NCI-H2171 (cell line): ENCODE results near the gene CSTPP1.
"Not testable (repeated sequence)": the region's sequence is repeated elsewhere in the genome, so short reads cannot be mapped to it uniquely, and the experiment has no call there.

ENCODE experiments used
- DNase-seq: peaks from one replicate; lab custom pipeline; 2025; lab: John Stamatoyannopoulos, UW

The CSTPP1 gene

GRCh38 chr11:47099918-47100315 lies 163.4 kb downstream of the CSTPP1 start:
- DNase-seq, result no peak

DNA sequence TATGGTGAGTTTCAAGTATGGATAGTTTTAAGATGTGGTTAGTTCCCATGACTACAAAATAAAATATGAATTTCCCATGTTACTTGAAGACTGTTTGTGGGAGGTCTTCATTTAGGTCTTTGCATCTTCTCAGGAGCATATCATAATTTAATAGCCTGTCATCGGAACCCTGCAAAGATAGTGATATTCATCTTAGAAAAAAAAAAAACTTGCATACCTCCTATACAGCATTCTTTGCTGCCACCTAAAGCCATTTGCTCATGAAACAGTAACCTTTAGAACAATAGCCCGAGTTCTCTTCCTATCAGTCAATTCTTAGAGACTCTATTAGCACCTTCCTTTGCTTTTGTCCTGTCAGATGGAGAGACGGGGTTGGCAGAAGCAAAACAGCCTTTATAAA lies 164.8 kb downstream of the CSTPP1 start:
- DNase-seq, result no peak

DNA sequence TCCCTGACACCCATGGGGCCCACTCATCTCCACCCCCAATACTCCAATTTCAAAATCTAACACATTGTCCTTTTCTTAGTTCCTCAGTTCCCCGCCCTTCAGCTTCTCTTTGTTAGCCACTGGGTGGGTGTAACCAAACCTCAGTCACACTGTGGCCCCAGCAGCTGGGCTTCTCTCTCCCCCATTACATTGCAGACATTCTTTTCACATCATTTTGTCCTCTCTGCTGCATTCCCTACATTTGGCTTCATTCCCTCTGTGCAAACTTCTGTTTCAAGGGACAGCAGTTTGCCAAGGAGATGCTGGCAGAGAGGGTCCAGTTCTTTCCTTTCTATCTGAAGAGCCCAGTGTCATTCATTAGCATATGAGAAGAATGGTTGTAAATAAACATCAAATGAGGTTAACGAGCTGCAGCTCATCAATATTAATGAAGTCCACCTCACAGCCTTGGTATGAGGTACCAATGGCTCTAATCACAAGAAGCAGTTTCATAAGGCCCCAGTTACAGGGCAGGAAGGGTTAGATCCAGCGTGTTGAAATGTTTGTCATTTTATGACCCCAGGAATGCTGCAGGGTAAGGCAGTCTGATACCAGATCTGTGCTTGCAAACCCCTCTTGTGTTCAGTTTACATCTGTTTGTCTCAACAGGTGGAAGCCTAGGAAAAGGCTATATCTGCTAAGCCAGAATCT lies 167.8 kb downstream of the CSTPP1 start:
- no peak for DNase-seq

DNA sequence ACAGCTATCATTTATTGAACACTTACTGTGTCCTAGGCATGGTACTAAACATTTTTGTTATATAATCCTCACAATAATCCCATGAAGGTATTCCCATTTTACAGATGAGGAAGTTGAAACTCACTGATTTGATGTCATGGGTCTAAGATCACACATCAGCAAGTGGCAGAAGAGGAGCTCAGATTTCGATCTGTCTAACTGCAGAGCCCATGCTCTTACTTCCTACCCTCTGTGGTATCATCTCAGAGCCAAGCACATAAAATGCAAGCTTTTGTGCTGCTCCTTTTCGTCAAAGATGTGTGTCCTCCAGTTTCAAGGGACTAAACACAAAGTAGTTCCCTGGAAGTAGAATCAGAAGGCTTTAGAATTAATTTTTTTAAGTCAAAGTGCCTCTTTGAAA lies 169.0 kb downstream of the CSTPP1 start:
- no peak for DNase-seq

DNA sequence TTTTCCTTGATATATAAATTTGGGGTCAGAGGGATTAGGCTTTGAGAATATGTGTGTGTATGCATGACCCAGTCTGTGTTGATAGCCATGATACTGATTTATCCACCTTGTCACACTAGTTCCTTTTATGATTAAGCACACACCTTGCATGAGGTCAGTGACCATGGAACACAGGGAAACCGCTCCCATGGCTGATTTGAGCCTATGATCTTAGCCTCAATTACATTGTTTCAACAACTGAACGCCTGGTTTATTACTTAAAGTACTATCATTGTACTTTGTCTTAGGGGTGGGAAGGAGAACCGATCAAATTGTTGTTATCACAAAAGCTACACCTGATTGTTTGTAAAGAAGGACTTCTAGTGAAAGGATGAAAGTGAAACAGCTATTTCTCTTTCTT lies 169.4 kb downstream of the CSTPP1 start:
- no peak for DNase-seq

DNA sequence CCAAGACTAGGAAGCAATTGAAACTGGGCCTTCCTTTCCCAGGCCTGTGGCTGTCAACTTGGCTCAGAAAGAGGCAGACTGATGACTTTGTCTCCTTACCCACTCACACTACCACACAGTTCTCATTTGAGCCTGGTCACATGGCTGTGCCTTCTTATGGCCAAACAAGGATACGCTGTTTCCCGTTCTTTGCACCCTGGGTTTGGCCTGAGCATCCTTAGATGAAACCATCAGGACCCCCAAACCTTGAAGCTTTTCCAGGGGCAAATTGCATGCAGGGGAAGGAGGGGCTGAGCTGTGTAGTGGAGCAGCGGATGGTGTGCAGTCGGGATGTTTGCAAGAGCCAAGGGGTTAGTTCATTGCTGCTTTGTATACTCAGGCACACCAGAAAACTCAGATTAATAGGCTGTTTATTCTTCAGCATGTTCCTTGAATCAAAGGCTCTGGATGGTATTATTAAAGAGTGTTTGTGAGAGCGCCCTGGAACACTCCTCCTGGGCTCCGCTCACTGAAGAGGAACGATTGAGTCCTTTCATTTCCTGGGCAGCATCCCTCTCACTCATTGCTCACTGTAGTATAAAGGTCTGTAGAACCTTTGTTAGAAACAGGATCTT lies 170.3 kb downstream of the CSTPP1 start:
- DNase-seq, result no peak

GRCh38 chr11:47107744-47108143 lies 171.2 kb downstream of the CSTPP1 start:
- DNase-seq, result no peak

DNA sequence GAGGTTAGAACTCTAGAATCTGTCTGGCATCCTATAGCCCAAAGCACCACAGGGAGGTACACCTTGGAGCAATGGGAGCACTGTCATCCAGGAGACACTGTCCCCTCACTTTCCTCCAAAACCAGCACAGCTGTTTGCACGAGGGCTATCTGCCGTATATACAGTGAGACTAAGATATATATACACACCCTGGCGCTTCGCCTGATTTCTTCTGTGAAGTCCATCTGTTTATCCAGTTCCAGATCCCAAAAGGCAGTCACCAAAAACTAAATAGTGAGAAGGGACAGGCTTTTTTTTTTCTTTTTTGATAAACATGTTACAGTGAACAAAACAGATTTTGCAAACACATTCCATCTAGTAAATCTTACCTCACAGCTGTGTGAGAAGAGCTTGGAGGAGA lies 171.7 kb downstream of the CSTPP1 start:
- DNase-seq, result no peak

DNA sequence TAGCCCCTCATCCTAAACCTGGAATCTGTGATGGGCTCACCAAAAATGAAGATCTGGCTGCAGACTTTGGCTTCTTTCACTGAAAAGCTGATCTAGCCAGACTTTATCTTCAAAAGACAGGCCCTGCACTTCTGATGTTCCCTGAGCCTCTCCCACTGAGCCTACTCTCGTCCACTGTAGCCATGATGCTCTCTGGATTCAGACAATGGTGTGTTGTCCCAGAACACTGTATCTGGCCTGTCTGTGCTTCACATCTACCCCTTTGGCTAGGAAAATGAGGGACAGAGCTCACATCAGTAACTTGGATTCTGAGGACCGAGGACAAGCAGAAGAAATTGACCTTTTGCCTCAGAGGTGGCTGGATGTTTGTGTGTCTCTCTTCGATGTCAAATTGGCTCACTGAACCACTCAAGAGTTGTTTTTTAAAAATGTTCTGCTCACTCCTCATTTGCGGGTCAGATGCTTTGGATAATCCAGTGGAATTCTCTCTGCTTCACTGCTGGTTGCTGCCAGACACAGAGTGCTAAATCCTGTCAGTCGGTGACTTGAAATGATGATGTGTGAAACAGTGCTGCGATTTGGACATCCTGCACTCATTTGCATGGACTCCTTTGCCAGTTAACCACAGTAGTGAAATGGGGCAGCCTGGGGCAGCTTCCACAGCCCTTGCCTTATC lies 172.6 kb downstream of the CSTPP1 start:
- no peak for DNase-seq

DNA sequence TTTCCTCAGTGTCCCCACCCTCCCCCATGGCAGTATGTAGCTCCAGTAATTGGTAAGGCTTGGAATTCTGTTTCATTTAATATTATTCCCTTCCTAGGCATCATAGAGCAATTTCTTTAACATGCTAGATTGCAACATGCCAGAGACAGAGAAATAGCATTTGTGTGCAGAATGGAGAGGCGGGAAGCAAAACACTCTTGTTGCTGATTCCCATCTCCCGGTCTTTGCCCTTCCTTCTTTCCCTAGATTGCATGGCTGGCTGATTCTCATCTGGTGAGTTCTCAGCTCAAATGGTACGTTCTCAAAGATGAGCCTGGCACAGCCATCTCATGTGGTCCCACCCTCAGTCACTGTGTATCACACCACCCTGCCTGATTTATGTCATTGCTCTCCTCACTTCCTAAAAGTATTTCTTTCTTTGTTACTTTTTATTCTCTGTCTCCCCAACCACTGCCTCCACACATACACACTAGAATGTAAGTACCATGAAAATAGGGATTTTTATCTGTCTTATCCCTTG lies 173.2 kb downstream of the CSTPP1 start:
- no peak for DNase-seq

- DNase-seq, result no peak
Observed at GRCh38 chr11:47111318-47111804, 174.8 kb downstream of the CSTPP1 start.

GRCh38 chr11:47112941-47113340 lies 176.4 kb downstream of the CSTPP1 start:
- not testable (repeated sequence) for DNase-seq

- peak; percentile 86 for DNase-seq
Observed at GRCh38 chr11:47118958-47119688, 182.6 kb downstream of the CSTPP1 start.

DNA sequence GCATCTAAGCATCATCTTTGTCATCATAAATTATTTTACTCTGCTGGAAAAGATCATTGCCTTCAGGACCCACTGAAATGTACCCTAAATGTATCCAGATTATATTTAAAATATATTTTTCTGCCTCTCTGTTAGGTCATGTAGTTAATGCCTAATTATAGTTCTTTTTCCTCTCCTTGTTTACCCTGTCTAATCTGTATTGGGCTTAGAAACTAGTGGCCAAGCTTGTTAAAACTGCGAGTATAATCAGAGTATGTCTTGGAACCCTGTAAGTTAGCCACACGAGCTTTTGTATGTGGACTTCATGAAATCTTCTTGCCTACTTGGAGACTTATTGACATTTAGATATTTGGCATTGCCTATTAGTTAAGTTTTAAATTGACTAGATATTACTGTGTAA lies 184.5 kb downstream of the CSTPP1 start:
- DNase-seq, result no peak

GRCh38 chr11:47121731-47122130 lies 185.2 kb downstream of the CSTPP1 start:
- DNase-seq, result no peak

GRCh38 chr11:47123094-47123493 lies 186.5 kb downstream of the CSTPP1 start:
- DNase-seq, result no peak

GRCh38 chr11:47124675-47125074 lies 188.1 kb downstream of the CSTPP1 start:
- no peak for DNase-seq

GRCh38 chr11:47125083-47125482 lies 188.5 kb downstream of the CSTPP1 start:
- no peak for DNase-seq

DNA sequence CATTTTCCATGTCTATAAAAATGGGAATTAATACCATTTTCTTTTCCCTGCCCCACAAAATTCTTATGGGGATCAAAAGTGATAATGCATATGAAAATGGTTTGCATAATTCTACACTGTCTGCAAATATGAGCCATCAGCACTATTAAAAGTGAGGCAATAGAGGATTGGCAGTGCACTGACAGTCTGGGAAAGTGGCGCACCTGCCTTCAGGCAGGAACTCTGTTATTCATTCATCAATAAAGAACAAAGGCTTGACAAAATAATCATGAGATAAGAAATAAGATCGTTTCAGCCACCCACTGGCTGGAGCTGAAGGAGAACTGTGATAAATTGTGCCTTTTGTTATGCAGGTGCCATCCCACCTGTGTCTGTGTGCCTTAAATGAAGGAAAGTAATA lies 190.7 kb downstream of the CSTPP1 start:
- DNase-seq, result no peak

DNA sequence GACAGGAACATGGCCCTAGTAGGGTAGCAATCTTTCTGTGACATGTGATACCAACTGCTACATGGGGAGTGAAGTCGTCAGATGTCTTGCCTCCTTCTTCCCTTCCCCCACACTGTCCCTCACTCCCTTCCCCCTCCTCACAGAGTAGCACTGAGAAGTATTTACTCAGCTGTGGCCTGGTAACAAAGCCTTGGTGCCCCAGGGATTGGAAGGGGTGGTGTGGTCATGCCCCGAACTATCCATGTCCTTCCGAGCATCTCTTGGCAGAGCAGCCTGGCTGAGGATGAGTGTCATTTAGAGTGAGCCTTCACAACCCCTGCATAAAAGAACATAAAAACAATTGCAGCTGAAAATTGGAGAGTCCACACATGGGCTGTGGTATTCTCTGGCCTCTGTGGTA lies 194.0 kb downstream of the CSTPP1 start:
- DNase-seq, result no peak

DNA sequence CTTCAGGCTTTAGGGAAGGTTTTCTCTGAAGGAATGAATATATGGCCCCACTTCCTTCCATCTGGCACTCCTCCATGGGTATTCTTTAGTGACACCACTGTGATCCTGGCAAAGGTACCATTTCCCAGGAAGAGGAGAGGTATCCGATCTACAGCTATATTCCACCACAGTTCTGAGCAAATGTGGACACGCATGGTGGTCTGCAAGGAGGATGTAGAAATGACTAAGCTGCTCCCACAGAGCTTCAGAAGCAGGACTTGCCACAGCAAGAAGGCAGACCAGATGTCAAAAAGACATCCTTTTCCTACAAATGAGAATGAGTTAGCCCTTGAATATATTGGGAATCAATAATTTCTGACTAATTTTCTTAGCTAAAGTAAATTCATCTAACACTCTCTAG lies 194.6 kb downstream of the CSTPP1 start:
- no peak for DNase-seq

- DNase-seq, result no peak
Observed at GRCh38 chr11:47132490-47132889, 195.9 kb downstream of the CSTPP1 start.
